HEK293T (cell line): ENCODE data around the gene KCNIP1.

Experiments
- ARNT ChIP-seq: fragments of 450-650 bp; IDR thresholded peaks from 2 replicates; pipeline ENCODE4 v1.6.1; 2017; ENCODE audit warnings: mild to moderate bottlenecking
- BHLHE40 ChIP-seq: fragments of 450-650 bp; IDR thresholded peaks from 2 replicates; pipeline ENCODE4 v1.6.1; 2016; ENCODE audit warnings: mild to moderate bottlenecking, moderate library complexity, borderline replicate concordance
- ELF4 ChIP-seq: fragments of 450-650 bp; IDR thresholded peaks from 2 replicates; pipeline ENCODE4 v1.6.1; 2017; ENCODE audit warnings: antibody characterized with exemption
- FOXA1 ChIP-seq: fragments of 450-650 bp; IDR thresholded peaks from 2 replicates; pipeline ENCODE4 v1.6.1; 2016; ENCODE audit warnings: mild to moderate bottlenecking
- FOXK2 ChIP-seq: fragments of 450-650 bp; IDR thresholded peaks from 2 replicates; pipeline ENCODE4 v1.6.1; 2016; ENCODE audit warnings: mild to moderate bottlenecking
- FOXM1 ChIP-seq: fragments of 450-650 bp; IDR thresholded peaks from 2 replicates; pipeline ENCODE4 v1.6.1; 2017; ENCODE audit warnings: mild to moderate bottlenecking, borderline replicate concordance
- HDGF ChIP-seq: fragments of 450-650 bp; IDR thresholded peaks from 2 replicates; pipeline ENCODE4 v1.6.1; 2017; ENCODE audit warnings: antibody characterized with exemption, borderline replicate concordance
- L3MBTL2 ChIP-seq: fragments of 450-650 bp; conservative IDR thresholded peaks from 2 replicates; pipeline ENCODE4 v1.6.1; 2016; ENCODE audit warnings: mild to moderate bottlenecking
- LEF1 ChIP-seq: fragments of 450-650 bp; IDR thresholded peaks from 2 replicates; pipeline ENCODE4 v1.6.1; 2017; ENCODE audit warnings: mild to moderate bottlenecking, borderline replicate concordance
- SP1 ChIP-seq: fragments of 450-650 bp; IDR thresholded peaks from 2 replicates; pipeline ENCODE4 v1.6.1; 2017
- SUZ12 ChIP-seq: fragments of 450-650 bp; IDR thresholded peaks from 2 replicates; pipeline ENCODE4 v1.6.1; 2016; ENCODE audit warnings: mild to moderate bottlenecking
- TARDBP ChIP-seq: fragments of 450-650 bp; IDR thresholded peaks from 2 replicates; pipeline ENCODE4 v1.6.1; 2016
- ZNF384 ChIP-seq: fragments of 450-650 bp; IDR thresholded peaks from 2 replicates; pipeline ENCODE4 v1.6.1; 2016

GRCh38 chr5:170525470-170526211 is 21.8 kb downstream of the KCNIP1 start:
- TF ChIP-seq ELF4: no peak
- TF ChIP-seq SUZ12: no peak
- no peak for TF ChIP-seq SP1
- TF ChIP-seq TARDBP: no peak
- TF ChIP-seq FOXK2: no peak
- TF ChIP-seq HDGF: no peak
- no peak for TF ChIP-seq FOXA1
- TF ChIP-seq LEF1: no peak
- no peak for TF ChIP-seq L3MBTL2
- no peak for TF ChIP-seq ARNT
- TF ChIP-seq ZNF384: no peak
- TF ChIP-seq FOXM1: no peak
- no peak for TF ChIP-seq BHLHE40
